GM19395 (cell line): ENCODE data around the gene THSD7A.

Experiments
- ATAC-seq: cut with Tn5 transposase; IDR thresholded peaks from one replicate; pipeline ENCODE4 v1.9.1; 2021; ENCODE audit warnings: mild to moderate bottlenecking, moderate library complexity; ENCODE audit not compliant: unreplicated experiment

Gene THSD7A

DNA sequence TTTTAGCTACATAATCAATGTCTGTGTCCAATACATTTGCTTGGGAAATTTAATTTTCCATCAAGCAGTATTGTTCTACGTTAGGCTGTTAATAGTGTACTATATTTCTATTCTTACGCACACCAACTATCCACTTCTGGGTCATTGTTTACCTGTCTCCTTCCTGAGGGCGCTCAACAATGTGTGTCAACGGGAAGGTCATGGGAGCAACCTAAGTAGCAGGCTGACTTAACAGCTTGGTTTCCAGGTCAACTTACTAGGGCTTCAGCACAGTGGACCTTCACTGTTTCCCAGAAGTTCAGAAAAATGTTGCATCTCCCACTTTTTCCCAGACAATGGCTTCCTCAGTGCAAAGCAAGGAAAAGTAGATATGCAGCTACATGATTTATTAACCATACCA lies 13.7 kb downstream of the THSD7A start:
- no peak for ATAC-seq

- ATAC-seq = no peak
These were observed 14.8 kb downstream of the THSD7A start for GRCh38 chr7:11817111-11817740.

DNA sequence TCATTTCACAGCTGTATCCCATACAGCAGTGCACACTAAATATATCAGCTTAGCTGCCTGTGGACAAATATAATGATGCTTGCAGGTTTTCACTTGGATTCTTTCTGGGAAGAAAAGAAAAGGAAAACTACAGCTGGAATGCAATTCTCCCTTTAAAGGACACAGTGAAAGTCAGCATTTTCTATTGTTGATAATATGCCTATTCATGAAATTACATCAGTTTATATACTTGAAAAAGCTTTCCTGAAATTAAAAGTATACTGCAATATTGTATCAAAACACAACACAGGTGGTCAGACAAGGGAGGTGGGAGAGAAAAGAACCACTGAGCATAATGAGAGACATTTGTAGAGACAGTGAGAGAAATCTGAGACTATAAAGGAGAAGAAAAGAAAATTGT lies 20.3 kb downstream of the THSD7A start:
- no peak for ATAC-seq

DNA sequence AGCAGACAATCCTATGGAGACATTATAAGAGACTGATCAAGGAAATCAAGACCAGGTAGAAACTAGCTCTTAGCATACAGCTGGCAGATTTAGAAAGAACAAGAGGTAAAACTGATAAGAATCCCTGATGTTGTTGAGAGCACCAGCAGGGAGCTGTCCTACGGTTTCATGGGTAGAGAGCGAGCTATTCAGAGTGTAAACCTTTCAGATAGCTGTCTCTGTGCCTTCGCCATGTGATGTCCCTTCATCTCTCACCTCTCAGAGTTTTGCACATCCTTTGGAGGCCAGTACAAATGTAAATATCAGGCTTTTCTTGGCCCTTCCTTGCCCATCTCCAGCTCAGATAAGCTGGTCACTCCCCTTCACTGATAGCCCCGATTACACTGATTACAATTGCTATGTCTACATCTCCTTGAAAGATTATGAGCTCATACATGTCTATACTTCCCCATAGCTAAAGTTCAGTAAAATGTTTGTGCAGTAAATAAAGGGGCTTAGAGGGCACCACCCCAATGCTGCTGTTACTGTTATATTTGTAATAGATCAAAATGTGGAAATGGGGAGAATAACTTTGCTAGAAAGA lies 21.9 kb downstream of the THSD7A start:
- no peak for ATAC-seq

DNA sequence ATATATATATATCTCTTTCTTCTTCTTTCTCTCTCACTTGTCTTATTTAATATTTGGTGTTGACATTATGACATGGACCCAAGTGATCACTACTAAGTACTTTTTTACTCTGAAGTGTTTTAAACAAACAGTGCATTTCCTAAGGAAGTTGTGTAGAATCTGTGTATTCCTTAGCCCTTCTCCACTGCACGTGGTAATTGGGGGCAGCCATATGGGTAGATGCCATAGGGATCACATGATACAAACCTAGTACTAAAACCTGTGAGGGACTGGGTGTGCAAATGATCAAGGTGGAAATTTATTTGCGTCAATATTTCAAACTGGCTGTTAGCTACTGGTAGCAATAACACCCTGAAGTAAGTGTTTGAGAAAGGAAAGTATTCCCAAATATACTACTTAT lies 25.0 kb downstream of the THSD7A start:
- ATAC-seq = no peak

DNA sequence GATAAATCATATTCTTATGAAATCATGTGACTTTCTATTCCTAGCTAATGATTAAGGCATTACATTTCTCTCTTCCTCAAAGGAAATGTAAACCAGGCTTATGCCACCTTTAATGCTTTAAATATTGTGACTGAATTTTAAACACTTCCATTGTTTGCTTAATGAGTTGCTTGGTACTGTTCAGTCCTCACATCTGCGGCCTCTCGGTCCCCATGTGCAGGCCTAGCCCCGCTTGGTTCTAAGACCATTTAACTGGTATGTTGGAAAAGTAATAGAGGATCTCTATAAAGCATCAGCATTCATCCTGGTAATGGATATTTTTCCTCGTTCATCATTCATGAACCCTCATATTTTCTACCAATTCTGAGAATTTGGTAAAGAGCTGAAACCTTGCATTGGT lies 27.4 kb downstream of the THSD7A start:
- ATAC-seq = no peak

- ATAC-seq = no peak
These were observed 36.8 kb downstream of the THSD7A start for GRCh38 chr7:11795231-11795630.

DNA sequence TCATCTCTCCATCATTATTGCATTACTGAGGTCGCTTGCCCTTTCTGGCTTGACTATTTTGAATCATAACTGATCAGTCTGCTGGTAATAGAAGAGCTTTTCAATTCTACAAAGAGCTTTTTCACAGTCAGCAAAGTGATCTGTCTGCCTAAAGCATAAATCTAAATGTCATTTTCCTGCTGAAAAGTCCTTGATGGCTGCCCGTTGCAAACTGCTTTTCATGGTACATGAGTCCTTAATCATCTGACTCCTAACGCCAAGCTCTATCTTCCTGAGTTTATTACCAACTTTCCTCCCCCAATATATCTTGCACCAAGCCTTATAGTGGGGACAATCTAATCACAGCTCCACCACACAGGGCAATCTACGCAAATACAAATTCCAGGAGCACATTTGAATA lies 39.8 kb downstream of the THSD7A start:
- no peak for ATAC-seq

DNA sequence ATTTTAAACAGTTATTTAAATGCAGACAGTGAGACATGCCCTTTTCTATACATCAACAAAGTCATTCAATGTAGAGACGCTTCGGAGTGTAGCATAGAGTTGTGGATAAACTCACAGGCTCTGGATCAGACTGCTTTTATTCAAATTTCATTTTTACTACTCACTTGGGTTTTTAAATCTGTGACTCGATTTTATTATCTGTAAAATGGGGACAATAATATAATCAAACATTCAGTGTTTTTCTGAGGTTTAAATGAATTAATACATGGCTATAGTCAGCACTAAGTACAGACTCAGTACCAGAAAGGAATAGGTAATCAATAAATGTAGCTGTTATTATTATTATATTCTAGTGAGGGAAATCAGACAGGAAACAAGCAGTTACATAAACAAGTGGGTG lies 43.4 kb downstream of the THSD7A start:
- no peak for ATAC-seq

GRCh38 chr7:11787534-11787933 lies 44.5 kb downstream of the THSD7A start:
- no peak for ATAC-seq

GRCh38 chr7:11786186-11786585 lies 45.8 kb downstream of the THSD7A start:
- ATAC-seq = no peak

- no peak for ATAC-seq
These were observed 47.0 kb downstream of the THSD7A start for GRCh38 chr7:11784769-11785536.

- no peak for ATAC-seq
These were observed 51.9 kb downstream of the THSD7A start for GRCh38 chr7:11779864-11780674.

- ATAC-seq = no peak
These were observed 56.0 kb downstream of the THSD7A start for GRCh38 chr7:11776039-11776438.

DNA sequence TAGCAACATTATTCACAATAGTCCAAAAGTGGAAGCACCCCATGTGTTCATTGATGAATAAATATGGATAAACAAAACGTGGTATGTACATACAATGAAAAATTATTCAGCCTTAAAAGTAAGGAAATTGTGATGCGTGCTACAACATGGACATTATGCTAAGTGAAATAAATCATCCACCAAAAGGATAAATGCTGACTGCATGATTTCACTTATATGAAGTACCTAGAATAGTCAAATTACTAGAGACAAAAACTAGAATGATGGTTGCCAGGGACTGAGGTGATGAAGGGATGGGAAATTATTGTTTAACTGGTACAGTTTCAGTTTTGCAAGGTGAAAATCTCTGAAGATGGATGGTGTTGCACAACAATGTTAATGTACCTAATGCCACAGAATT lies 56.6 kb downstream of the THSD7A start:
- no peak for ATAC-seq

- ATAC-seq = no peak
These were observed 63.7 kb downstream of the THSD7A start for GRCh38 chr7:11768263-11768662.

DNA sequence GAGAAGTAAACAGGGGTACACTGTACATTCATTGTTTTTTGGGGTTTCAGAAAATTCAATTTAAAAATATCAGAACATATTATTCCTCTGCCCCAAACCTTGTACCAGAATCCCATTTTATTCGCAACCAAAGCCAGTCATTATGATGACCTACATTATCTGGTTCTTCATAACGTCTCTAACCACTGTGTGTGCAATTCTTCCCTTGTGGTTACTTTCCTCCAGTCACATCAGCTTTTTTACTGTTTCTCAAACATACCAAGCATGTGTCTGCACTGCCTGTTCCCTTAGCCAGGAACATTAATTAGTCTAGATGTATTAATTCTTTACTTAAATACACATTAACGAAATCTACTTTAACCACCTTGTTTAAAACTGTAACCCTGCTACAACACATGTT lies 64.8 kb downstream of the THSD7A start:
- no peak for ATAC-seq

DNA sequence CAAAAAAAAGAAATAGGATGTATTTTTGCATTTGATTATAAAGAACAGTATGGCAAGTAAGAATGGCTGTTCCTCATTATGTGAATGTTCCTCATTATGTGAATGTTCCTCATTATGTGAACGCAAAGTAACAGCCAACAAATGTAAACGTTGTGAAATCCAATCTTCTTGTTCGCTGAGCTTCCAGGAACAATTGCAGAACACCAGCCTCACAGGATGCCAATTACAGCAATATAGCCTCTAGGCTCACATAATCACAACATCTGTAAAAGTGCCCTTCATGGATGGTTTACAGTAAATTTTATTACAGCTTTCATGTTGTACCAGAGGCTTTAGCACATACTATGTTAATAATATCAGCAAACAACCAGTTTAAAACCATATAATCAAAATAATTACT lies 71.6 kb downstream of the THSD7A start:
- no peak for ATAC-seq

DNA sequence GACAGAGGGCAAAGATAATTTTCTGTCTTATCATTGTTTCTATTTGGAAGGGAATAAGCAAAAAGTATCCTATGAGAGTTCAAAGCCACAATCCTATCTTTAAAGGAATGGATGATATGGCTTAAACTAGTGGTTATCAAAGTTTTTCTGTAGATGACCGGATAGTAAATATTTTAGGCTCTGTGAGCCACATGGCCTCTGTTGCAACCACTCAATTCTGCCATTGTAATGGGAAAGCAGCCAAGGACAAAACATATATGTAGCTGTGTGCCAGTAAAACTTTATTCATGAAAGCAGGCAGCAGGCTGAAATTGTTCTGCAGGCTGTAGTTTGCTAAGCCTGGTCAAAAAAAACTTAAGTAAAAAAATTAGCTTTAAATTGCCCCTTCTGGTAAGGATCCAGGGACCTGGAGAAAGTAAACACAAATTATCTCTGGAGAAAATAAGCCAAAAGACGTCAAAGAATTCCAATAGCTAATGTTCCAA lies 73.3 kb downstream of the THSD7A start:
- no peak for ATAC-seq

DNA sequence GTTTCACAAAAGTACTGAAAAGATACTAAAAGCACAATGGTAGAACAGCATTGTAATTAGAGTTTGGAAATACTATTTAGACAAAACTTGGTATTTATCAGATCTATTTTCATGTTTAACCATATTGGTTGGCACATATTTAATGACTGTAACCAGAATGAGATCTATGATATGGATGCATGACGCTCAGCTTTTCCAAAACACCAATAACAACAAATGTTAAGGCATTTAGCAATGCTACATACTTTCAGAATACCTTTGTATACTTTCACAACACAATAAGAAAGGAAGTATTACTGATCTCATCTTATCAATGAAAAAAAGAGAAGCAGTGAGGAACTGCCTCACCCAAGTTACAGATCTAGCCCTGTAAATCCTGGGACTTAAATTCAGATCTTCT lies 74.8 kb downstream of the THSD7A start:
- no peak for ATAC-seq

- no peak for ATAC-seq
These were observed 77.1 kb downstream of the THSD7A start for GRCh38 chr7:11754933-11755332.
